GM23248 (cell line): Measurements from ENCODE around the gene STH. TPM values are rescaled to one million over a fixed set of nuclear protein-coding genes. Genes with fewer than 3 reads are reported as not detected.

Experiments
- DNase-seq: peaks from one replicate; pipeline ENCODE4 v3.0.0-alpha.2; 2015
- H2AFZ ChIP-seq: fragments of 200-600 bp; sonication (generic); 2 replicates; pipeline ENCODE4 v1.6.1; 2016; ENCODE audit warnings: antibody characterized with exemption
- H3F3A ChIP-seq: fragments of 200-600 bp; sonication (generic); 2 replicates; pipeline ENCODE4 v1.6.1; 2016; ENCODE audit warnings: mild to moderate bottlenecking, antibody characterized with exemption, mixed run types; ENCODE audit not compliant: insufficient read depth
- H3K27ac ChIP-seq: fragments of 200-600 bp; sonication (generic); 2 replicates; pipeline ENCODE4 v1.5.1; 2016; ENCODE audit warnings: mild to moderate bottlenecking
- H3K27me3 ChIP-seq: fragments of 200-600 bp; sonication (generic); replicated peaks from 2 replicates; pipeline ENCODE4 v1.6.1; 2016; ENCODE audit warnings: mild to moderate bottlenecking; ENCODE audit not compliant: insufficient read depth
- H3K36me3 ChIP-seq: fragments of 200-600 bp; sonication (generic); 2 replicates; pipeline ENCODE4 v1.6.1; 2016; ENCODE audit warnings: low read depth, mild to moderate bottlenecking
- H3K4me1 ChIP-seq: fragments of 200-600 bp; sonication (generic); 2 replicates; pipeline ENCODE4 v1.6.1; 2016; ENCODE audit warnings: mild to moderate bottlenecking; ENCODE audit not compliant: insufficient read depth
- H3K4me2 ChIP-seq: fragments of 200-600 bp; sonication (generic); one replicate; pipeline ENCODE4 v1.6.1; 2016; ENCODE audit warnings: mild to moderate bottlenecking; ENCODE audit not compliant: unreplicated experiment
- H3K4me3 ChIP-seq: fragments of 200-600 bp; sonication (generic); 2 replicates; pipeline ENCODE4 v1.5.1; 2016; ENCODE audit warnings: mild to moderate bottlenecking
- H3K79me2 ChIP-seq: fragments of 200-600 bp; sonication (generic); 2 replicates; pipeline ENCODE4 v1.6.1; 2016; ENCODE audit warnings: mild to moderate bottlenecking; ENCODE audit not compliant: insufficient read depth
- H3K9ac ChIP-seq: fragments of 200-600 bp; sonication (generic); 2 replicates; pipeline ENCODE4 v1.6.1; 2016; ENCODE audit warnings: mild to moderate bottlenecking
- H3K9me2 ChIP-seq: fragments of 200-600 bp; sonication (generic); 2 replicates; pipeline ENCODE4 v1.6.1; 2016; ENCODE audit warnings: mixed run types, mild to moderate bottlenecking, moderate library complexity; ENCODE audit not compliant: insufficient read depth
- H3K9me3 ChIP-seq: fragments of 200-600 bp; sonication (generic); one replicate; pipeline ENCODE4 v1.6.1; 2017; ENCODE audit warnings: low read depth
- H4K20me1 ChIP-seq: fragments of 200-600 bp; sonication (generic); 2 replicates; pipeline ENCODE4 v1.6.0; 2016; ENCODE audit not compliant: insufficient read depth
- EZH2 ChIP-seq: fragments of 200-600 bp; sonication (generic); IDR thresholded peaks from 2 replicates; pipeline ENCODE4 v1.6.1; 2018; ENCODE audit warnings: antibody characterized with exemption, mild to moderate bottlenecking; ENCODE audit not compliant: insufficient read depth, poor library complexity, severe bottlenecking
- EZH2phosphoT487 ChIP-seq: fragments of 200-600 bp; sonication (generic); IDR thresholded peaks from 2 replicates; pipeline ENCODE4 v1.6.1; 2018; ENCODE audit warnings: antibody characterized with exemption, moderate library complexity, mild to moderate bottlenecking, low read depth; ENCODE audit not compliant: insufficient read depth
- WGBS, 2 experiments: methylation state at CpG; one replicate each; pipeline ENCODE4 v1.1.6; 2015 to 2017; ENCODE audit warnings: low lambda C conversion rate in 2 of 2, low coverage in 1 of 2; ENCODE audit errors: missing lambda C conversion rate in 2 of 2; 5-methylcytosine and 5-hydroxymethylcytosine counted together
- in situ Hi-C: fragments of 300-500 bp; cut with MboI; formaldehyde crosslinking; loops from 2 replicates; pipeline ENCODE4 v1.15.0; 2020
- polyA plus RNA-seq: library from polyadenylated mRNA; unstranded; fragments of >200 nt; fragmentation: Nextera tagmentation; extraction: Ambion mirVana; gene quantifications from 2 replicates; pipeline ENCODE4 v1.2.1, GENCODE V29; 2016
- total RNA-seq: library from RNA; depleted of rRNA; stranded (reverse); fragments of >200 nt; shearing (Covaris generic); gene quantifications from 2 replicates; pipeline ENCODE4 v1.2.3, GENCODE V29; 2014

The STH gene
- total and polyA plus RNA-seq, 2 experiments from 2014 or later = not detected

DNA sequence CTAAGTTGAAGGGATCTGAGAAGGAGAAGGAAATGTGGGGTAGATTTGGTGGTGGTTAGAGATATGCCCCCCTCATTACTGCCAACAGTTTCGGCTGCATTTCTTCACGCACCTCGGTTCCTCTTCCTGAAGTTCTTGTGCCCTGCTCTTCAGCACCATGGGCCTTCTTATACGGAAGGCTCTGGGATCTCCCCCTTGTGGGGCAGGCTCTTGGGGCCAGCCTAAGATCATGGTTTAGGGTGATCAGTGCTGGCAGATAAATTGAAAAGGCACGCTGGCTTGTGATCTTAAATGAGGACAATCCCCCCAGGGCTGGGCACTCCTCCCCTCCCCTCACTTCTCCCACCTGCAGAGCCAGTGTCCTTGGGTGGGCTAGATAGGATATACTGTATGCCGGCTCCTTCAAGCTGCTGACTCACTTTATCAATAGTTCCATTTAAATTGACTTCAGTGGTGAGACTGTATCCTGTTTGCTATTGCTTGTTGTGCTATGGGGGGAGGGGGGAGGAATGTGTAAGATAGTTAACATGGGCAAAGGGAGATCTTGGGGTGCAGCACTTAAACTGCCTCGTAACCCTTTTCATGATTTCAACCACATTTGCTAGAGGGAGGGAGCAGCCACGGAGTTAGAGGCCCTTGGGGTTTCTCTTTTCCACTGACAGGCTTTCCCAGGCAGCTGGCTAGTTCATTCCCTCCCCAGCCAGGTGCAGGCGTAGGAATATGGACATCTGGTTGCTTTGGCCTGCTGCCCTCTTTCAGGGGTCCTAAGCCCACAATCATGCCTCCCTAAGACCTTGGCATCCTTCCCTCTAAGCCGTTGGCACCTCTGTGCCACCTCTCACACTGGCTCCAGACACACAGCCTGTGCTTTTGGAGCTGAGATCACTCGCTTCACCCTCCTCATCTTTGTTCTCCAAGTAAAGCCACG, 28.3 kb downstream of the STH start:
- Histone ChIP-seq H3K4me2 (no peak overlapping the region), H3K36me3 (peaks cover 19% of the 10 kb centered on the region; the same call in 1 of the 2 replicates), H3K9me3 (no peaks in the 10 kb centered on the region), H3F3A (peaks cover 9% of the 10 kb centered on the region; the same call in 1 of the 2 replicates), H2AFZ (no peak overlapping the region), H3K4me1 (no peaks in the 10 kb centered on the region), H3K9ac (no peak overlapping the region), H4K20me1 (no peaks in the 10 kb centered on the region), H3K27me3 (no peaks in the 10 kb centered on the region), H3K9me2 (no peaks in the 10 kb centered on the region), H3K27ac (no peak overlapping the region), H3K4me3 (no peak overlapping the region), H3K79me2 (no peaks in the 10 kb centered on the region)
- in situ Hi-C loops = no loop called here
- DNase-seq = no peak
- TF ChIP-seq EZH2 (no peak), EZH2phosphoT487 (no peak)
- WGBS, 2 experiments = 74 to 77% methylated on average over 12 of the region's 12 CpGs

GRCh38 chr17:46027976-46028325, 28.9 kb downstream of the STH start:
- no peaks in the 10 kb centered on the region for H3K9me3 ChIP-seq
- H3F3A ChIP-seq = peaks cover 9% of the 10 kb centered on the region; the same call in 1 of the 2 replicates
- no peak overlapping the region for H2AFZ ChIP-seq
- no peaks in the 10 kb centered on the region for H3K4me1 ChIP-seq
- in situ Hi-C loops = no loop called here
- no peak overlapping the region for H3K27ac ChIP-seq
- H3K4me2 ChIP-seq = no peak overlapping the region
- H3K36me3 ChIP-seq = peaks cover 24% of the 10 kb centered on the region
- TF ChIP-seq EZH2phosphoT487 = no peak
- no peak for TF ChIP-seq EZH2
- DNase-seq = no peak
- no peaks in the 10 kb centered on the region for H3K27me3 ChIP-seq
- no peaks in the 10 kb centered on the region for H3K79me2 ChIP-seq
- 69% methylated on average over 4 of the region's 4 CpGs for WGBS, 2 experiments
- no peaks in the 10 kb centered on the region for H4K20me1 ChIP-seq
- no peak overlapping the region for H3K4me3 ChIP-seq
- H3K9me2 ChIP-seq = no peaks in the 10 kb centered on the region
- H3K9ac ChIP-seq = no peak overlapping the region

- Histone ChIP-seq H3K9ac (no peak overlapping the region), H3K4me1 (no peaks in the 10 kb centered on the region), H2AFZ (no peak overlapping the region), H3K9me2 (no peaks in the 10 kb centered on the region), H3K4me3 (no peak overlapping the region), H3K79me2 (no peaks in the 10 kb centered on the region), H3K27me3 (no peaks in the 10 kb centered on the region), H3K9me3 (no peaks in the 10 kb centered on the region), H3K27ac (no peak overlapping the region), H3F3A (peaks cover 9% of the 10 kb centered on the region; the same call in 1 of the 2 replicates), H3K4me2 (no peak overlapping the region), H3K36me3 (peaks cover 26% of the 10 kb centered on the region), H4K20me1 (no peaks in the 10 kb centered on the region)
- in situ Hi-C loops = no loop called here
- TF ChIP-seq EZH2 (no peak), EZH2phosphoT487 (no peak)
- WGBS, 2 experiments = 95 to 97% methylated on average over 3 of the region's 3 CpGs
- no peak for DNase-seq
These were observed 29.3 kb downstream of the STH start for GRCh38 chr17:46028374-46028773.

GRCh38 chr17:46028981-46029565, 30.0 kb downstream of the STH start:
- Histone ChIP-seq H3K4me2 (no peak overlapping the region), H3K27me3 (no peaks in the 10 kb centered on the region), H3K36me3 (peaks cover 33% of the 10 kb centered on the region), H3K4me1 (no peaks in the 10 kb centered on the region), H3K27ac (no peak overlapping the region), H3K79me2 (no peaks in the 10 kb centered on the region), H2AFZ (no peak overlapping the region), H3K9me2 (no peaks in the 10 kb centered on the region), H3K4me3 (no peak overlapping the region), H3F3A (peaks cover 9% of the 10 kb centered on the region; the same call in 1 of the 2 replicates), H4K20me1 (no peaks in the 10 kb centered on the region), H3K9me3 (no peaks in the 10 kb centered on the region), H3K9ac (no peak overlapping the region)
- WGBS, 2 experiments = 58 to 60% methylated on average over 4 of the region's 4 CpGs
- in situ Hi-C loops = no loop called here
- no peak for DNase-seq
- TF ChIP-seq EZH2 = no peak
- TF ChIP-seq EZH2phosphoT487 = no peak
